Epithelial cell of esophagus (primary cell): ENCODE results near the gene KLHL29.

ENCODE experiments used
- DNase-seq: peaks from one replicate; pipeline ENCODE4 v3.0.0; 2010; ENCODE audit warnings: low read depth
- H3K4me3 ChIP-seq: 2 replicates; pipeline ENCODE4 v1.5.1; 2011; ENCODE audit warnings: mild to moderate bottlenecking, low read length, control low read depth
- CTCF ChIP-seq: IDR thresholded peaks from 2 replicates; pipeline ENCODE4 v1.5.1; 2011; ENCODE audit warnings: low read depth, mild to moderate bottlenecking, low read length, control low read depth, inconsistent platforms; ENCODE audit not compliant: insufficient read depth; ENCODE audit errors: missing control alignments

The KLHL29 gene

GRCh38 chr2:23745068-23745725 lies 360.2 kb downstream of the KLHL29 start:
- DNase-seq: no peak
- no peak overlapping the region for H3K4me3 ChIP-seq
- TF ChIP-seq CTCF: no peak

DNA sequence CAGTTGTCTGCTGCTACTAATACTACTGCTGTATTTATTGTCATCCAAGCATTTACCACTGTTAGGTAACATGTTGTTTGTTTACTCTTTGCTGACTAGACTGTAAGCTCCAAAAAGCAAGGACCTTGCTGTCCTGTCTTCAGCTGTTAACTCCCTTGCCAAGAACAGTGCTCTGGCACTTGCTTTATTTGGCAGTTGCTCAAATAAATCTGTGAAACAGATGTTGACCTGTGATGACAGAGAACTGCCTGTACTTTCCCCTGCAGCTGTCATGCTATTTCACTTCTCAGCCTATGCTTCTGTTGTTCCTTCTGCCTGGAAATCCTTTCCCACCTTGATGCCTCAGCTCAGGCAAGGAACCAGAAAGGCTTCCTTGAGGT lies 360.7 kb downstream of the KLHL29 start:
- DNase-seq: peak; percentile 59
- TF ChIP-seq CTCF: no peak
- no peak overlapping the region for H3K4me3 ChIP-seq

DNA sequence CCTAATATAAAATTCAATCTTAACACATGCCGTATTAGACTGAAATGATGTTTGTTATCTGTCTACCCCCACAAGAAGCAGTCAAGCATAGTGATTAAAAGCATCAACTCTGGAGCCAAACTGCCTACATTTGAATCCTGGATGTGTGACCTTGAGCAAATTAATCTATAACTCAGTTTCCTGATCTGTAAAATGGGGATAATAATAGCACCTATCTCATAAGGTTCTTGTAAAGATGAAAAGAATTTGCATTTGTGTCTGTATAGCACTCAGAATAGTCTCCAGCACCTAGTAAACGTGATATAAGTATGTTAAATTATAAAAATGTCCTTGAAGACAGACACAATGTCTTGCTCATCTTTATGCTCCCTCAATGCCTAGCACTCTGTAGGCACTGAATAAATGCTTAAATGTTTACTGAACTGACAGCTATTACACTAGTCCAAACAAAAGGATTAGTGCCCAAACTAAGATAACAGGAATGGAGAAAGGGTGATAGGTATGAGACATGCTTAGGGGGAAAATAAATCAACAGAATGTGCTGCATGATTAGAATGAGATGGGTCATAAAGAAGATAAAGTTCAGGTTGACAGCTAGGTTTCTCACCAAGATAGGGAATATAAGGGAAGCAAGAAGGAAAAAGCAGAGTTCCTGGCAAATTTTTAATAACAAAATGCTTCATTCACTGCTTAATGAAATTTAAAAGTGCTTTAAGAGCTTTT lies 361.3 kb downstream of the KLHL29 start:
- H3K4me3 ChIP-seq: no peak overlapping the region
- no peak for DNase-seq
- no peak for TF ChIP-seq CTCF

GRCh38 chr2:23751747-23752265 lies 366.8 kb downstream of the KLHL29 start:
- H3K4me3 ChIP-seq: no peak overlapping the region
- TF ChIP-seq CTCF: no peak
- no peak for DNase-seq

GRCh38 chr2:23753291-23754010 lies 368.5 kb downstream of the KLHL29 start:
- H3K4me3 ChIP-seq: no peak overlapping the region
- no peak for DNase-seq
- no peak for TF ChIP-seq CTCF

DNA sequence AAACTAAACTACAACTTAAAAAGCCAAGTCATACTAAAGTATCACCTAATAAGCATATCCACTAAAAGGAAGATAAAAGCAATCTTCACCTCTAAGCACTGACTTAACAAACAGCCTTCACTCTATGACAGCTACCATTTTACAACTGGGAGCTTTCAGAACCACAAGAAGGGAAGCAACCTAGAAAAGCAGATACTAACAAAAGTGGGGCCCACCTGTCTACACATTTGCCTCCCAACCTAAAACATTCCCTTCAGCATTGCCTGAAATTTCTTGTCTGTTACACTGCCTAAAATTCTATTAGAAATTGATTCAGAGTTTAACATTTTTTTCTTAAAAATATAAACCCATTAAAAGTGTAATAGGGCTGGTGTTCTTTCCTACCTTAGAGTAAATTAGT lies 370.0 kb downstream of the KLHL29 start:
- no peak overlapping the region for H3K4me3 ChIP-seq
- TF ChIP-seq CTCF: no peak
- no peak for DNase-seq
